GM21576 (cell line): Measurements from ENCODE around the gene OCIAD2.
"Not testable (repeated sequence)": the region's sequence is repeated elsewhere in the genome, so short reads cannot be mapped to it uniquely, and the experiment has no call there.

ENCODE experiments used
- ATAC-seq: cut with Tn5 transposase; IDR thresholded peaks from one replicate; pipeline ENCODE4 v1.9.1; 2021; ENCODE audit warnings: mild to moderate bottlenecking, moderate library complexity; ENCODE audit not compliant: unreplicated experiment

The OCIAD2 gene

DNA sequence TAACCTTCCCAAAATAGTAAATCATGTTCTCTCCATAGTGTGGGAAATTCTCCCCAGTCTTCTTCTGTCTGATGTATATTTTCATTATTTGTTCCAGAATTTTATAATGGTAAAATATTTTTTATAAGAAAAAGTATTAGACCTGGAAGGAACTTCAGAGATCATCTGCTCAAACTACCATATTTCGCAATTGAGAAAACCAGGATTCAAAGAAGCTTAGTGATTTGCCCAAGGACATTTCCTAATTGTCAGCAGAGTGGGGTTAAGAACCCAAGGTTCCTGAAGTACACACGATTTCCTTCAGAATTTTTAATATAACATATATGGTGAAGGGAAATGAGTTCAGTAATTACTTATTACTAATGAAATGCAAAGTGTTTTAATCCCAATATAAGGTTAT, 51.6 kb downstream of the OCIAD2 start:
- no peak for ATAC-seq

DNA sequence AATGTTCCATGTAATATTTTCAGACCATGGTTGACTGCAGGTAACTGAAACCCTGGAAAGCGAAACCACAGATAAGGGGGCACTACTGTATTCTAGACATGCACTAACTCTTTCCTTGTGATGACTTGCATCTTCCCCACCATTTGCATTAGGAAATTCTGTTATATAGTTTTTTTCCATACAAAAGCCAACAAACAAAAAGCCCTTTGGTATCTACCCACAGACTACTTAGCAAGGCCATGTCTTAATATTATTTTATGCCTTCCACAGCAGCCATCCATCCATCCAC, 52.2 kb downstream of the OCIAD2 start:
- no peak for ATAC-seq

DNA sequence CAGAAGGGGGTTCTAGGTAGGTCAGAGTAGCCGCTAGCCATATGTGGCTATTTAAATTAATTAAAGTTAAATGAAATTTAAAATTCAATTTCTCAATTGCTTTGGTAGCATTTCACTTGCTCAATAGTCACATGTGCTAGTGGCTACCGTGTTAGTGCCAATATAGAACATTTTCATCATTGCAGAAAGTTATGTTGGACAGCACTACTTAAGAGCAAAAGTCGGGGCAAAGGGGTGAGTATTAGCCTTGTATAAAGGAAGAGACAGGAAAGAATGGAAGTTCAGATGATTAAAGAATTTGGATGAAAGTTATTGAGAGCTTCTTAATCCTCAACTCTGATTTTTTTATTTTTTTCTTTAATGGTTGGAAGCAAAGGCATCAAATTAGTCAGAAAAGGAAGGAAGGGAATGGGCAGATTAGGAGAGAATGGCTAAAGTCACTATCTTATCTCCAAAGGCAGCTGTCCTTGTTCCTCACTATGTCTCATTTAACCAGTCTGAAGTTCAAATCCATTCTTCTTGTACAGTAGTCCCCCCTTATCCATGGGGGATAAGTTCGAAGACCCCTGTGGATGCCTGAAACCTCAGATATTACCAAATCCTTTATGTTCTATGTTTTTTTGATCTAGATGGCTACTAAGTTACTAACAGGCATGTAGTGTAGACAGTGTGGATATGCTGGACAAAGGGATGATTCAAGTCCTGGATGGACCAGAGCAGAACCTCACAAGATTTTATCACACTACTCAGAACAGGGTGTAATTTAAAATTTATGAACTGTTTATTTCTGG, 52.8 kb downstream of the OCIAD2 start:
- no peak for ATAC-seq

DNA sequence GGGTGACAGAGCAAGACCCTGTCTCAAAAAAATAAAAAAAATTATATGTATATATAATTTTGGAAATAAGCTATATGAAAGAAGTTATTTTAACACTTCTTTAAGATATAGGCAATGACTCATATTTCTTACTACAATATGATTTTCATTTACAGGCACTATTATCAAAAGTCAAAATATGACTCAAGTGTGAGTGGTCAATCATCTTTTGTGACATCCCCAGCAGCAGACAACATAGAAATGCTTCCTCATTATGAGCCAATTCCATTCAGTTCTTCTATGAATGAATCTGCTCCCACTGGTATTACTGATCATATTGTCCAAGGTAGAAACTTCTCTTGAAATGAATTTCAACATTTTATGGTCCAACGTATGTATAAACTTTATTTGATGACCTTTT, 54.9 kb downstream of the OCIAD2 start:
- ATAC-seq: no peak

DNA sequence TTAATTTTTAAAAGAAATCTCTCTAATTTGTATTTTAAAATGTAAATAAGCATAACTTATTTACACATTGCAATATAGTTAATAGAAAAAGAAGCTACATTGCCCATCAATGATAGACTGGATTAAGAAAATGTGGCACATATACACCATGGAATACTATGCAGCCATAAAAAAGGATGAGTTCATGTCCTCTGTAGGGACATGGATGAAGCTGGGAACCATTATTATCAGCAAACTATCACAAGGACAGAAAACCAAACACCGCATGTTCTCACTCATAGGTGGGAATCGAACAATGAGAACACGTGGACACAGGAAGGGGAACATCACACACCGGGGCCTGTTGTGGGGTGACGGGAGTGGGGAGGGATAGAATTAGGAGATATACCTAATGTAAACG, 57.8 kb downstream of the OCIAD2 start:
- not testable (repeated sequence) for ATAC-seq

DNA sequence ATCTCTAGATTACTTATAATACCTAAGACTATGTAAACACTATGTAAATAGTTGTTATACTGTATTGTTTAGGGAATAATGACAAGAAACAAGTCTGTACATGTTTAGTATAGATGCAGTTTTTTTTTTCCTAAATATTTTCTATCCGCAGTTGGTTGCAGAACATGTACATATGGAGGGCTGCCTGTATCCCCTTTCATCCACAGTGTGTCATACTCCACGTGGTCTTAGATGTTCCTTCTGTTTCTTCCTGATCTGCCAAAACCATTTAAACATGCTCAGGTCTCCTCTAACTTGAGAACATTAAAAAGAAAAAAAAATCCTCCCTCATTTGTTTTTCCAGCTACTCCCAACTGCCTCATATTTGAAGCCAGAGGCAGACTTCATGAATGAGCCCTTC, 61.7 kb downstream of the OCIAD2 start:
- ATAC-seq: no peak

DNA sequence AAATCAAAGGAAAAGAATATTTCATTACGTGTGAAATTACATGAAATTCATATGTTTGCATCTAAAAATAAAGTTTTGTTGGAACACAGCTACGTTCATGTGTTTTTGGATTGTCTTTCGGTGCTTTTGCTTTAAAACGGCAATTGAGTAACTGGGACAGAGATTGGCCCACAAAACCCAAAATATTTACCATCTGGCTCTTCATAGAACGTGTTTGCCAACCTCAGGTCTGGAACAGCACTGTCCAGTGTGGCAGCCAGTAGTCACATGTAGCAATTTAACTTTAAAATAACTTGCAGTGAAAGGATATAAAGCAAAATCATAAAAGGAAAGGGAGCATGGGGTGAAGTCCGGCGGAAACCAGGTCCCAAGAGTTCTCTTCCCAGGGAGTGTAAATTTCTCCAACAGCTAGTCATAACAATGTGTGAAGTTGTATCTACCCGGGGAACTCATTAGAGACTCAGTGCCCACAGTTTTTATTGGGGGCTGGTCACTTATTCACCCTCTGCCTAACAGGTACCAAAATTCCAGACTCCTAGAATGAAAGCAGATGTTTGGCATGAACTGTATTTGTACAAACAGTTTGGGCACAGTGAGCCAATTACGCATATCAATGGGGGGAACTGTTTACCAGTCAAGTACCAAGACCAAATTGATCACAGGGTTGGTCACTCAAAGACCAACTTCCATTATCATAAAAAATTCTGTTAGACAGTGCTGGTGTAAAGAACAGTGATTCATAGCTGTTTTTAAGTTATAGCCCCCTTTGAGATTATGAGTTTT, 65.3 kb downstream of the OCIAD2 start:
- no peak for ATAC-seq

DNA sequence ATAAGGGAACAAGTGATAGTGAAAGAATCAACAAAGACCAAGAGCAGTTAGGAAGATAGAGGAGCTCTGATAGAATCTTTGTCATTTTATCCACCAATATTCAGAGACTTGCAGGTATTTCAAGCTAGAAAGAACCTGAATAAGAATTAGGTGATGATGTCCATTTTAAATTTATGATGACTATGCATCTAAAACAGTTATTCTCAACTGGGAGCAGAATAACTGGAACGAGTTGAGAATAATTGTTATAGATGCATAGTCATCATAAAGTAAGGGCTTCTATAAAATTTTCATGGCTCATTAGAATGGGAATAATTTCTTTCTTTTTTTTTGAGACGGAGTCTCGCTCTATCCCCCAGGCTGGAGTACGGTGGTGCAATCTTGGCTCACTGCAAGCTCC, 69.9 kb downstream of the OCIAD2 start:
- ATAC-seq: no peak
